SIG-M5 (cell line): Measurements from ENCODE around the gene MBD2.
"Not testable (repeated sequence)": the region's sequence is repeated elsewhere in the genome, so short reads cannot be mapped to it uniquely, and the experiment has no call there.

Experiments used
- DNase-seq: peaks from one replicate; lab custom pipeline; 2025; lab: John Stamatoyannopoulos, UW

The MBD2 gene

GRCh38 chr18:54224379-54225014 is at the start of gene MBD2:
Gene MBD2 (minus strand): TSS chr18:54224669. CDS start chr18:54224559, 110 bp downstream.
- DNase-seq: peak; percentile 57

GRCh38 chr18:54269893-54270844 is 45.7 kb upstream of the MBD2 start:
- no peak for DNase-seq

GRCh38 chr18:54268751-54269150 is 44.3 kb upstream of the MBD2 start:
- no peak for DNase-seq

DNA sequence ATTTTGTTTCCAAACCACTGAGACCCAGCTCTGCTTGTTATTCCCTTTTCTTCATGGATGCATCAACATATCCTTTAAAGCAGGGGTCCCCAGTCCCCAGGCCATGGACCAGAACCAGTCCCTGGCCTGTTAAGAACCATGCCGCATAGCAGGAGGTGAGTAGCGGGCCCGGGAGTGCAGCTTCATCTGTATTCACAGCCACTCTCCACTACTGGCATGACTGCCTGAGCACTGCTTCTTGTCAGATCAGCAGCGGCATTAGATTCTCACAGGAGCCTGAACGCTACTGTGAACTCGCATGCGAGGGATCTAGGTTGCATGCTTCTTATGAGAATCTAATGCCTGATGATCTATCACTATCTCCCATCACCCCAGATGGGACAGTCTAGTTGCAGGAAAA is 43.2 kb upstream of the MBD2 start:
- DNase-seq: no peak

DNA sequence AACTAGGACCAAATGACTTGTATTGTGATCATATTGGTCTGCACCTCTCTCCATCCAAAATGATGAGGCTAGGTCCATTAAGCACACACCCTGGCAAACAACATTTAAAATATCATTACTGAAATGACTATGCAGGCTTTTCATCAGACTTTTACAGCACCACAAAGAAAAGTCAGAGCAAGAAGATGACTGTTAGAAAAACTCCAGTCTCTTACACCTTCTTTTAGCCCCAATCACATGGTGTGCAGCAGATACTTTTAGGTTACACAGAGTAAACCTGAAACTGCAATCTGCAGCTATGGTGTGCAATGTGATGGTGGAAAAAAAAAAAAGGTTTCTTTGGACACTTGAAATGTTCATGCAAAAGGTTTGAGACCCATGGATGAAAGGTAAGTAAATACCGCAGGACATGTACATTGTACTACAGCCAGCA is 39.5 kb upstream of the MBD2 start:
- DNase-seq: no peak

GRCh38 chr18:54261894-54262293 is 37.4 kb upstream of the MBD2 start:
- DNase-seq: peak; percentile 67

- peak; percentile 29 for DNase-seq
These were observed 36.1 kb upstream of the MBD2 start for GRCh38 chr18:54260396-54261072.

- not testable (repeated sequence) for DNase-seq
These were observed 33.3 kb upstream of the MBD2 start for GRCh38 chr18:54257818-54258217.

DNA sequence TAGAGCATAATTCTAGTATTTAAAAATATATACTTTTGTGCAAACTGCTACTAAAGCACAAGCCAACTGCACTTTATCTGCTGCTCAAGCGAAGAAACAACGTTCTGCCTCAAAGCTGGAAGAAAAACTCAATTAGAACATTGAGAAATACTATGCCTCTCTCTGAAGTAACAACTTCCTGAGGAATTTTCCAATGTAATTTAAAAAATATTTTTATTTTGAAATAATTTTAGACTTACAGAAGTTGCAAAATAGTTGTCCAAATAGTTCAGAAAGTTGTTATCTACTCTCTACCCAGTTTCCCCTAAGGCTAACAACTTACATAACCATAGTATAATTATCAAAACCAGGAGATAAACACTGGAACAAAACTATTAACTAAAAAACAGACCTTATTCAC is 32.5 kb upstream of the MBD2 start:
- no peak for DNase-seq

- no peak for DNase-seq
These were observed 30.7 kb upstream of the MBD2 start for GRCh38 chr18:54255141-54255540.

DNA sequence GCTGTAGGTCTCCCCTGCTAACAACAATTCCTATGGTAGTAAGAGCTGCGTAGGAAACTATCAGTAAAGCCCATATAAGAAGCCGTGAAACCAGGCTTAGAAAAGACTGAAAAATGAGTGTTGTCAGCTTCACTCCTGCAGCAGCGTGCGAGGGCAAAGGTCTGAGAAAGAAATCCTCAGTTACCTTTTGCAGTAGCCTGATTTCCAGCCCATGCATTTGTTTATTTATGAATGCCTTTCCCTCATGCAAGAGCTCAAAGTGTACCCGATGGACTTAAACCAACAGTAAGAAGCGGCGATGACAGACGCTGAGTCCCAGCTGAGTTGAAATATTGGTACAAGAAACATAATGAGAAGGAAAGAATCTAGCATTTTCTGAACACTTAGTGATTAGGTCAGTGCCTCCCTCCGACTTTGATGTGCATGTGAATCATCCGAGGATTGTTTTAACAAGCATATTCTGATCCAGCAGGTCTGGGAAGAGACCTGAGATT is 29.8 kb upstream of the MBD2 start:
- no peak for DNase-seq

DNA sequence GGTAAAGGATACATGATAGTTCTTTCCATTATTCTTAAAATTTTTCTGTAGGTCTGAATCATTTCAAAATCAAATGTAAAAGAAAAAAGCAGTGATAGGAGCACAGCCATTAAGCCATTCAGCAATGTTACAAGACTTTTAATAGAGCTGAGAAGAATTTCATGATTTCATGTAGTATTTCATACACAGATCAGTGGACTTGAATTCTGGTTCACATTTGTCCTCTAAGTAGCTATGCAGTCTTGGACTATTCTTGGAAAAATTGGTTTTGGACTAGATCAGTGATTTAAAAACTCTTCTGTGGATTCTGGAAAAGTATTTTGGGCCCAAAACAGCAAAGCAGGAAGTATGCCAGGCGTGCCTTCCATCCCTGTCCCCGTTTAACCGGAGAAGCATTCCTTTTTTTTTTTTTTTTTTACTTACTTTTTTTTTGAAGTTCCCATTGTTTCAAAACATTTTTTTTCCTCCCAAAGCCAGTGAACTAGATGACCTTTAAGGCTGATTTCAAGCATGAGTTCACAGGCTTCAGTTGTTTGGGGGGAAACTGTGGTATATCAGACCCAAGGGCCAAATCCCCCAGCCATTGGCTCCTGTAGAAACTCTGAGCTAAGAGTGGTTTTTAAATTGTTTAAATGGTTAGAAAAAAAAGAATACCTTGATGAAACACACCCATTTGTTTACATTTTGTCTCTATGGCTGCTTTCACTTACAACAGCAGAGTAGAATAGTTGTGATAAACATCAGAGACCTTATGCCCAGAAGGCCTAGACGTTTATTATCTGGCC is 27.3 kb upstream of the MBD2 start:
- no peak for DNase-seq

GRCh38 chr18:54250846-54251261 is 26.4 kb upstream of the MBD2 start:
- DNase-seq: no peak

DNA sequence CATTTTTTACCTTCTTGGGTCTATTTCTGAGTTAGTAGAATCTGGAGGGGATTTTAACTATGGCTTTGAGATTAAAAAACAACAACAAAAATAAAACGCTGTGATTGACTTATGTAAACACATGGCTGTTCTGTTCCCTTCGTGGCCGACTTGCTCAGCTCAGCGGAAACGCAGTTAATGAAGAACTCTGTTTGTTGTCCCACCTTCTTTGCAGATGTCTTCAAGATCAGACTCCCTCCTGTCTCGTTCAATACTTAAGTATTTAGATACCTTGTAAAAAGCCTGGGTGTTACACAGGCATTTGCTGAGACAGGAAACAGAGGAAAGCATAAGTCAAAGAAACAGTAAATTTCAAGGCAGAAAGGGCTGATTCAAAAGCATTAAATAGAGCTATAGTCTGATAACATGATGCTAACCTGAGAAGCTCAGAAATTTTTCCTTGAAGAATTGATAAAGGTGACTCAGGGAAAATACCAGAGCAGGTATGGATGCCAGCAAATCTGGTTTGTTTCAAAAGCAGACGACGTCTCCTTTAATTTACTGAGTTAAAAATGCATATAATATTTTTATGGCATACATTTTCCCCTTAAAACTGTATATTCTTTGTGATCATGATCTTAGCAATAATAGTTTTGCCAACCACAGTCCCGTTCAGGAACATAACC is 23.2 kb upstream of the MBD2 start:
- DNase-seq: no peak

DNA sequence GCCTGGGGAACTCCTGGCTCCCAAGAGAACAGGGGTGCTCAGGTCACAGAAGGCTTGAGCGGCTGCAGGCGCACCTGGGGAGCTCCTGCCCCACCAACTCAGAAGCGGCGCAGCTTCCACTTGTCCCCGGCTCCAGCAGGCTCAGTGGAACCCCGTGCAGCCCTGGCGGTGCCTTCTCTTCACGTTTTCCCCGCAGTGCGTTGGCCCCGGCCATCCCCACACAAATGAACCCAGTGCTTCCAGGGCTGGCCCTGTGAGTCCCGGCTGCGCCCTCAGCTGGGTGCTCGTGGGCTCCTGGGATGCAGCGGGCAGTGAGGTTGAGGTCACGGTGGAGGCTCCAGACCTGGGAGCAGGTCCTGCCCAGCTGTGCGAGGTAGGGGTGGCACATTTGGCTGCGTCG is 17.9 kb upstream of the MBD2 start:
- no peak for DNase-seq

DNA sequence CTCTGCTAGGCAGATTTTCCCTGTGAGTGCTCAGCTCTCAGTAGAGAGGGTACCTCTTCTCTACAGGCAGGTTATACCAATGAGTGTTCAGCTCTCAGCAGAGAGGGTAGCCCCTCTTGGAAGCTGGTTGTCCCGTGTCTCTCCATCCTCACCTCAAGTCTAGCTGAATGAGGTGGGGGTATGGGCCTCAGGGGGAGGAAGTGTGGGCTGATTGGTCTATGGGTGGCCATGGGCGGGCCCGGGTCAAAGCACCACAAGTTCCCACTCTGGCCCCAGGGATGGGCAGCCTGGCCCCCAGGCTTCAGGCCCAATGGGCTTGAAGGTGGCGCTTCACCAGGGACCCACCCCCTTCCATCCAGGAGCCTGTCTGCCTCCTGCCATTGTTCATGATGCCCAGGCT is 17.0 kb upstream of the MBD2 start:
- no peak for DNase-seq

DNA sequence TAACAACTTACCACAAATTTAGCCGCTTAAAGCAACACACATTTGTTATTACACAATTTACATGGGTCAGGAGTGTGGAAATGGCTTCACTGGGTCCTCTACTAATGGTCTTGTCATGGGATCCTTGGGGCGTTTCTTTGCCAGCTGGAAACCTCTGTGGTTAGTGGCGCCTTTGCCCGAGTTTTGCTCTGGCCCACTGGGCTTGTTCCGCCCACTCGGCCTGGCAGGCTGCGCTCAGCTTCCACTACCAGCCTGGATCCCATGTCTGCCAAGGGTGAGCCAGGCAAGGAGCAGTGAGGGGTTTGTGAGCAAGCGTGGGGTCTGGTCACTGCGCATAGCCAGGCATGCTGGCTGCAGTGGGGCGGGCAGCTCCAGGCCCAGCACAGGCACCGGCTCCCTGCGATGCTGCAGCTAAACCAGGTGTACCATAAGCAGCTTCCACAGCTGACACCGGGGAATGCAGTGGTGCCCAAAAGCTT is 16.2 kb upstream of the MBD2 start:
- no peak for DNase-seq

DNA sequence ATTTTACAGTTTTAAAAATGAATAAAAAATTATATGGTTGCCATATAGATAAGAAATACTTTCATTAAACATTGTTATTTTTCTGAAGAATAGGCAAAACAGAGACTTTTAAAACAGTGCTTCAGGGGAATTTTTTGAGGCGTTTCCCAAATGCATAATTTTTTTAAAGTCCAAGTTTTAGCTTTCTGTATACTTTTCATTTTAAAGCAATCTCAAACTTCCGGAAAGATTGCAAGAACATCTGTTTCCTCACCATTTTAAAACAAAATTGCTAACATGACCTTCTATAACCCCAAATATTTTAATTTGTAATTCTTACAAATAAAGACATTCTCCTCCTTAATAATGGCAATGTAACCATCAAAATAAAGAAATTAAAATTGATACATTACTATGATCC is 15.1 kb upstream of the MBD2 start:
- DNase-seq: no peak

DNA sequence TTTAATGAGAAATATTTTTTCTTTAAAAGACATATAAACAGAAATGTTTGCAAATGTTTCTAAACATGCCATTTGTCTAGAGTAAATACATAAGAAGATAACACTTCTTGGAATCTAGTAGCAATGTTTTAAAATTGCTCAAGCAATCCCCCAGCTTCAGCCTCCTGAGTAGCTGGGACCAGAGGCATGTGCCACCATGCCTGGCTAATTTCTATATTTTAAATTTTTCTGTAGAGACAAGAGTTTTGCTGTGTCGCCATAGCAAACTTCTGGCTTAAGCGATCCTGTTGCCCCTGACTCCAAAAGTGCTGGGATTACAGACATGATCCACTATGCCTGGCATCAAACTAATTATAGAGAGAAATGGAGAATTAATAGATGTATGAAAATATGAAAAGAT is 14.6 kb upstream of the MBD2 start:
- DNase-seq: no peak

- DNase-seq: no peak
These were observed 13.9 kb upstream of the MBD2 start for GRCh38 chr18:54238173-54238936.
